ENCODE measurements around the gene LAGE3.
"Not testable (repeated sequence)": the region's sequence is repeated elsewhere in the genome, so short reads cannot be mapped to it uniquely, and the experiment has no call there.

LAGE3 gene

GRCh38 chrX:154501423-154501822, 22.3 kb upstream of the LAGE3 start:
- DNase-seq (ENCODE audit: low spot score): not testable (repeated sequence)

GRCh38 chrX:154496591-154497137, 17.6 kb upstream of the LAGE3 start:
- DNase-seq (ENCODE audit: low spot score): not testable (repeated sequence)

- DNase-seq (ENCODE audit: low spot score): no peak
Measured at GRCh38 chrX:154495472-154495922, 16.4 kb upstream of the LAGE3 start.

- no peak for DNase-seq (ENCODE audit: low spot score)
Measured at GRCh38 chrX:154494715-154495114, 15.6 kb upstream of the LAGE3 start.

GRCh38 chrX:154490414-154491083, 11.5 kb upstream of the LAGE3 start, which contains the start of gene SLC10A3:
Gene SLC10A3 (minus strand): TSS chrX:154490629. CDS start chrX:154488940, 1,689 bp downstream.
- peak; percentile 95 for DNase-seq (ENCODE audit: low spot score)

- peak; percentile 34 for DNase-seq (ENCODE audit: low spot score)
Measured at GRCh38 chrX:154490021-154490413, 10.9 kb upstream of the LAGE3 start.

GRCh38 chrX:154489182-154489581, 10.1 kb upstream of the LAGE3 start:
- DNase-seq (ENCODE audit: low spot score): no peak

- no peak for DNase-seq (ENCODE audit: low spot score)
Measured at GRCh38 chrX:154488336-154489075, 9.4 kb upstream of the LAGE3 start.

GRCh38 chrX:154487518-154488290, 8.6 kb upstream of the LAGE3 start:
- no peak for DNase-seq (ENCODE audit: low spot score)

GRCh38 chrX:154486396-154487207, 7.5 kb upstream of the LAGE3 start, which contains the start of gene UBL4A:
Gene UBL4A (minus strand): TSS chrX:154486615. CDS start chrX:154486584, 31 bp downstream.
- DNase-seq (ENCODE audit: low spot score): peak; percentile 72

GRCh38 chrX:154486052-154486395, 6.9 kb upstream of the LAGE3 start:
- peak; percentile 8 for DNase-seq (ENCODE audit: low spot score)

GRCh38 chrX:154485150-154486051, 6.3 kb upstream of the LAGE3 start:
- no peak for DNase-seq (ENCODE audit: low spot score)

- DNase-seq (ENCODE audit: low spot score): no peak
Measured at GRCh38 chrX:154484255-154485149, 5.4 kb upstream of the LAGE3 start.

- no peak for DNase-seq (ENCODE audit: low spot score)
Measured at GRCh38 chrX:154483325-154483724, 4.2 kb upstream of the LAGE3 start.

GRCh38 chrX:154482786-154483185, 3.7 kb upstream of the LAGE3 start:
- no peak for DNase-seq (ENCODE audit: low spot score)

GRCh38 chrX:154481911-154482601, 3.0 kb upstream of the LAGE3 start:
- DNase-seq (ENCODE audit: low spot score): no peak

GRCh38 chrX:154481195-154481594, 2.1 kb upstream of the LAGE3 start:
- no peak for DNase-seq (ENCODE audit: low spot score)

- DNase-seq (ENCODE audit: low spot score): no peak
Measured at GRCh38 chrX:154477891-154478477, 1.1 kb downstream of the LAGE3 start.

Data from AG20443 (cell line).